Body of pancreas (tissue), 4 donors: ENCODE results near the gene TRIP13.

ENCODE experiments used
- CTCF ChIP-seq, 7 experiments: fragments of 450-650 bp in 4 of 7; fragments of 200-600 bp in 3 of 7; sonication (generic) in 3 of 7; IDR thresholded peaks; one replicate each; pipeline ENCODE4 v1.5.1; 2016 to 2019; ENCODE audit warnings: antibody characterized with exemption in 7 of 7
- POLR2A ChIP-seq, 3 donors: fragments of 450-650 bp; IDR thresholded peaks; one replicate each; pipeline ENCODE4 v1.6.1; 2016; ENCODE audit warnings: antibody characterized with exemption in 3 of 3, mild to moderate bottlenecking in 2 of 3

GRCh38 chr5:885127-885442 is 7.6 kb upstream of the TRIP13 start:
- TF ChIP-seq POLR2A (IDR thresholded peaks at IDR 0.05) (no peak), CTCF (IDR thresholded peaks at IDR 0.05) (no peak)
